ENCODE results near the gene ENTR1. TPM values are rescaled to one million over a fixed set of nuclear protein-coding genes. Genes with fewer than 3 reads are reported as not detected.

The ENTR1 gene
- total RNA-seq, 1 experiment from 2014 or later, result 90.8 TPM

- Histone ChIP-seq H3K9me3 (ENCODE audit: control insufficient read depth, insufficient read depth, low read depth, low read length) (no peaks in the 10 kb centered on the region), H3K4me3 (ENCODE audit: low read depth in 2 of 2, low read length in 2 of 2) (no peak overlapping the region), H3K27ac (ENCODE audit: low read length) (no peak overlapping the region), H3K4me1 (ENCODE audit: control insufficient read depth, insufficient read depth, low read length) (peaks cover 5% of the 10 kb centered on the region; the same call in 1 of the 2 replicates), H3K36me3 (ENCODE audit: control insufficient read depth, insufficient read depth, low read length) (no peaks in the 10 kb centered on the region; the same call in 1 of the 2 replicates), H3K27me3 (ENCODE audit: control insufficient read depth, insufficient read depth, low read length) (no peaks in the 10 kb centered on the region)
- intact Hi-C loops (cut with micrococcal nuclease; ENCODE audit: unreplicated experiment), result no loop called here
- no peak for ATAC-seq
- TF ChIP-seq REST (IDR thresholded peaks at IDR 0.05; ENCODE audit: insufficient read depth in 1 of 2, low read depth in 2 of 2, low read length in 1 of 2) (no peak), TCF7L2 (IDR thresholded peaks at IDR 0.05; ENCODE audit: low read depth, low read length) (no peak), POLR2AphosphoS5 (IDR thresholded peaks at IDR 0.05; ENCODE audit: low read depth, low read length) (no peak), CTCF (IDR thresholded peaks at IDR 0.05) (no peak), SIN3A (IDR thresholded peaks at IDR 0.05; ENCODE audit: borderline replicate concordance, insufficient read depth, low read depth, low read length) (no peak)
- in situ Hi-C loops (cut with HindIII; ENCODE audit: low pct_unique_long_range_greater_than_20kb, low sequenced_read_pairs), result no loop called here
- ChIA-PET POLR2A (interaction anchor here (0.5 kb wide), 1 partner anchor 103 kb away, joined by 3 read pairs; no protein-coding TSS in a partner anchor), CTCF (no interaction called here)
- no peak for DNase-seq (ENCODE audit: low read depth, low spot score)
- BruUV-seq (replicated peaks), result no TSS peak
Observed at GRCh38 chr9:136366826-136367225, 43.6 kb downstream of the ENTR1 start.

GRCh38 chr9:136365775-136366222 lies 44.6 kb downstream of the ENTR1 start:
- DNase-seq (ENCODE audit: low read depth, low spot score) (no peak), ATAC-seq (no peak)
- BruUV-seq (replicated peaks), result no TSS peak
- Histone ChIP-seq H3K27ac (ENCODE audit: low read length) (no peak overlapping the region), H3K27me3 (ENCODE audit: control insufficient read depth, insufficient read depth, low read length) (no peaks in the 10 kb centered on the region), H3K9me3 (ENCODE audit: control insufficient read depth, insufficient read depth, low read depth, low read length) (no peaks in the 10 kb centered on the region), H3K4me3 (ENCODE audit: low read depth in 2 of 2, low read length in 2 of 2) (no peak overlapping the region), H3K4me1 (ENCODE audit: control insufficient read depth, insufficient read depth, low read length) (peaks cover 5% of the 10 kb centered on the region; the same call in 1 of the 2 replicates), H3K36me3 (ENCODE audit: control insufficient read depth, insufficient read depth, low read length) (no peaks in the 10 kb centered on the region; the same call in 1 of the 2 replicates)
- in situ Hi-C loops (cut with HindIII; ENCODE audit: low pct_unique_long_range_greater_than_20kb, low sequenced_read_pairs), result no loop called here
- CTCF ChIA-PET, result no interaction called here
- TF ChIP-seq TCF7L2 (IDR thresholded peaks at IDR 0.05; ENCODE audit: low read depth, low read length) (no peak), CTCF (IDR thresholded peaks at IDR 0.05) (no peak), REST (IDR thresholded peaks at IDR 0.05; ENCODE audit: insufficient read depth in 1 of 2, low read depth in 2 of 2, low read length in 1 of 2) (no peak), POLR2AphosphoS5 (IDR thresholded peaks at IDR 0.05; ENCODE audit: low read depth, low read length) (no peak), SIN3A (IDR thresholded peaks at IDR 0.05; ENCODE audit: borderline replicate concordance, insufficient read depth, low read depth, low read length) (no peak)
- POLR2A ChIA-PET, result no interaction called here
- intact Hi-C loops (cut with micrococcal nuclease; ENCODE audit: unreplicated experiment), result no loop called here
